Activated CD8-positive, alpha-beta memory T cell treated with anti-CD3 and anti-CD28 coated beads for 1 hour (primary cell): Measurements from ENCODE around the gene GRID2.
"Not testable (repeated sequence)": the region's sequence is repeated elsewhere in the genome, so short reads cannot be mapped to it uniquely, and the experiment has no call there.

Experiments used
- DNase-seq, 2 donors: peaks; one replicate each; pipeline ENCODE4 v3.0.0-alpha.2; 2020; ENCODE audit warnings: low read depth in 1 of 2; ENCODE audit errors: extremely low read depth in 1 of 2

The GRID2 gene

GRCh38 chr4:92433272-92433758 is 129.5 kb downstream of the GRID2 start:
- no peak for DNase-seq

DNA sequence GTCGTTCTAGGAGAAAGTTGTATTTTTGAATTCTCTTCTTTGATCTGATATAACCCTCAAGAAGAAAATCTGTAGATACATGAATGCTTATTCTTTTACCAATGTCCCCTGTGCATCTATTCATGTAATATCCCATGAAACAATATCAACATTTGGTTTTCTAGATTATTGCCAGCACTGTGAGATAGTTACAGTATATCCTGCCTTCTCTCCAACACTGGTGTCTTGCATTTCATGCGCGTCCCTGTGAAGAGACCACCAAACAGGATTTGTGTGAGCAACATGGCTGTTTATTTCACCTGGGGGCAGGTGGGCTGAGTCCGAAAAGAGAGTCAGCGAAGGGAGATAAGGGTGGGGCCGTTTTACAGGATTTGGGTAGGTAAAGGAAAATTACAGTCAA is 135.0 kb downstream of the GRID2 start:
- DNase-seq: not testable (repeated sequence)

GRCh38 chr4:92442131-92442530 is 138.4 kb downstream of the GRID2 start:
- not testable (repeated sequence) for DNase-seq

GRCh38 chr4:92444143-92444843 is 140.5 kb downstream of the GRID2 start:
- not testable (repeated sequence) for DNase-seq

DNA sequence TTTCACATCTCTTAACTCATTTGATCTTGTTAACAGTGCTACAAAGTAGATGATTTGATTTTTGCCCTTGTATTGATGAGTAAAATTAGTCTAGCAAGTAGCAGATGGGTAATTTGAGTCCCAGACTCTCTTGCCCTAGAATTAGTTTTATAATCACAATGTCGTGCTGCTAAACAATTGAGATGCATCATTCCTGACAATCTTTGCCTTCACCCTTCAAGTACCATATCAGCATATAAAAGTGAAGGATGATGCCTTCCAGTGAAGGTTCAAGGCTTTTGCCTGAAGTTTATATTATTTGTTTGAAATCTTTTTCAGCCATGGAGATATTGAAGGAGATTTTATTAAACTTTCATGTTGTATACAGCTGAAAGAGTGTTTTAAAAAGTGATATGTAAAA is 141.4 kb downstream of the GRID2 start:
- DNase-seq: no peak

- DNase-seq: no peak
These were observed 143.6 kb downstream of the GRID2 start for GRCh38 chr4:92447255-92447905.

GRCh38 chr4:92448176-92448575 is 144.4 kb downstream of the GRID2 start:
- DNase-seq: not testable (repeated sequence)

DNA sequence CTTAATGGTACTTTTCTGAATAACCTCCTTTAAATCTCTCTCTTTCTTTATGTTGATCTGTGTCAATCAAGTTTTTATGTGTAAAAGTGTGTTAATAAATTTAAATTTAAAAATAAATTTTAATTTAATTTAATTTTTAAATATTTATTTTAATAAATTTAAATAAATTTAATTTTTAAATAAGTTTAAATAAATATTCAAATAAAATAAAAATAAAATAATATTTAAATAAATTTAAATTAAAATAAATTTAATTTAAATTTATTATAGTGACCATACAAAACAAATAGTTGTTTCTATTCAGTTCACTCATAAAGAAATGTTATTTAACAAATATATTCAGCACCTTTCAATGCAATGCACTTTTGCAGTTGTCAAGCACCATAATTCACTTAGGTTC is 146.9 kb downstream of the GRID2 start:
- DNase-seq: no peak

DNA sequence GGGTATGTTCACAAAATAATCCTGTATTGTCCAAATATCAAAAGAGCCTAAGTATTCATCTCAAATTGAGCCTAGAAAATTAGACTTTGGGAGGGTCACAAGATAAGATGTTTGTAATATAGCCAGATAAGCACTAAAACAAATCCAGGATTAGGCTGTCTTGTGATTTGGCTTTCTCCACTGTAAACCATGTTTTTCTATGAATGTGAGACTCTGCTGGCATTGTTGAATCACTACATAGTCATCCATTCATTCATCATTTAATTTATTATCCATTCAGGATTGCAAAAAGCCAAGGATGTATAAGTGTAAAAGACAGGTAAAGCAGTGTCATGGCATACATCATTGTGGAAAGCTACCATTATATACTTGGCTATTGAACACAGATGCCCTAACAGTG is 148.0 kb downstream of the GRID2 start:
- DNase-seq: no peak

DNA sequence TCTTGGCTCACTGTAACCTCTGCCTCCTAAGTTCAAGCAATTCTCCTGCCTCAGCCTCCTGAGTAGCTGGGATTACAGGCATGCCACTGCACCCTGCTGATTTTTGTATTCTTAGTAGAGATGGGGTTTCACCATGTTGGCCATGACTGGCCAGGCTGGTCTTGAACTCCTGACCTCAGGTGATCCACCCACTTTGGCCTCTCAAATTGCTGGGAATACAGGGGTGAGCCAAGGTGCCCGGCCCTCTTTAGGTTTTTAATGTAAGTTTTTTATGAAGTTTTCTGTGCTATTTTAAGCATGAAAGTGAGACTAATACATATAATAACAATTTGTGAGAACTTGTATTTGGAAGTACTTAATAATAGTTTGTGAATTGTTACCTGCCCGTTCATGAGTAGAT is 148.6 kb downstream of the GRID2 start:
- DNase-seq: not testable (repeated sequence)

GRCh38 chr4:92455329-92455839 is 151.6 kb downstream of the GRID2 start:
- DNase-seq: no peak

DNA sequence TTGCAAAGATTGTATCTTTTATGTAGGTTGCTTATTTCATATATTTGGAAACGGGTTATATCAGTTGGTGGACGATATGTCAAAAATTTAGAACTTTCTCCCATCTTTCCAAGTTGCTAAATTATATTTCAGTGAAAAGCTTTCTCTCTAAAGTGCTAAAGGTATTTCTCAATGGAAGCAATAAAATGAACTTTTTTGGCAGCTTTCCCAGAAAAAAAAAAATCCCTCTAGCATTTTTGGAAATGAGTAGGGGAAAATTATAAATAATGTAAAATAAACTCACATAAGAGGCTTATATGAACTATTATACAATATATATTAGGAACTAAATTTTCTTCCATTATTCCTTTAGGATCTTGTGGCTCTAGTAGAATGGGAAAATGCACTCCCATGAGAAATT is 152.2 kb downstream of the GRID2 start:
- no peak for DNase-seq

GRCh38 chr4:92461732-92462131 is 158.0 kb downstream of the GRID2 start:
- DNase-seq: no peak

DNA sequence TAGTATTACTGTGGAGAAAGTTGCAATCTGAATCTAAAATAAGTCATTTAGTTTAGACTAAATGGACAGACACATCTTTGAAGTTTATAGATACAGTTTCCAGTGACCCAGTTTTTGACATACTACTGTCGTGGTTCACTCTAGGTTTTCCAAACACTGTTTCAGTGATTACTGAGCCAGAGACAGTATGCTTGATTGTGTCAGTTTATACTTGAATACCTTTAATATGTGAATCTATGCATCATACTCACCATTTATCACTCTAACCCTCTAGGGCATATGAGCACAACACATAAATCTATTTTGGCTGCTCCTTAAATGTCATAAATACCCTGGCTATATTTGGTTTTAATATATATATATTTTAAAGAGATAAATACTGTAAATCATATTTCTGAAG is 173.5 kb downstream of the GRID2 start:
- DNase-seq: no peak

- no peak for DNase-seq
These were observed 179.6 kb downstream of the GRID2 start for GRCh38 chr4:92483341-92483740.

DNA sequence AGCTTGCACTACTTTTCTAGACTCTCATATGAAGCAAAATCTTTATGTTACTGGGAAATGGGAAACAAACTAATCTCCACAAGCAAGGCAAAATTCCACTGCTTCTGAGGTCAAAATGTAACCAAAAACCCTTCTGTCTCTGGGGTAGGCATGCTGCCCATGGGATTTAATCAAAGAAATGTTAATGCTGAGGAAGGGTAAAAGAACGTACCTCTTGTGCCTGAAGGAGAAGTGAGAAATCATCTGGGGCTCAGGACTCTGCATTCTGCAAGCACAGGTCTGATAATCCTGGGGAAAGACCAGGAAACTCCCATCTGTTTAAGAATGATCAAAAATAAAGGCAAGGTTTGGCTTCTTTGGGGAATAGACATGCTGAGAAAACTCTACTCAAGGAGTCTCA is 184.7 kb downstream of the GRID2 start:
- no peak for DNase-seq

- no peak for DNase-seq
These were observed 193.4 kb downstream of the GRID2 start for GRCh38 chr4:92497141-92497540.

- no peak for DNase-seq
These were observed 197.7 kb downstream of the GRID2 start for GRCh38 chr4:92501456-92501855.

DNA sequence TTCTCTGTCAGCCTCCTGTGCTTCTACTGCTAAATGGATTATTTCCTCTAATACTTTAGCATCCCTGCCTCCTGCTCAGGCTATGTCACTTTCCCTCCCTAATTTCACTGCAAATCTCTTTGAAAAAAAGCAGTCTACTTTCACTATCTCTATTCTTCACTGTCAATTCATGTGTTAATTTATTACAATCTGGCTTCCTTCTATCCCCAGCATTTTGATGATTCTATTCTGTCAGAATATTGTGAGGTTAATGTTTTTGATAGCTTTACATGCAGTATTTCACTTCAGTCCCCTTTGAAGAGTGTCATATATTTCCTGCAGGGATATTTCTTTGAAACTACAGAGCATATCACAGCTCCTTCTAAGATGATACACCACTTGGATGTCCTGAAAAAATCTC is 203.2 kb downstream of the GRID2 start:
- no peak for DNase-seq

DNA sequence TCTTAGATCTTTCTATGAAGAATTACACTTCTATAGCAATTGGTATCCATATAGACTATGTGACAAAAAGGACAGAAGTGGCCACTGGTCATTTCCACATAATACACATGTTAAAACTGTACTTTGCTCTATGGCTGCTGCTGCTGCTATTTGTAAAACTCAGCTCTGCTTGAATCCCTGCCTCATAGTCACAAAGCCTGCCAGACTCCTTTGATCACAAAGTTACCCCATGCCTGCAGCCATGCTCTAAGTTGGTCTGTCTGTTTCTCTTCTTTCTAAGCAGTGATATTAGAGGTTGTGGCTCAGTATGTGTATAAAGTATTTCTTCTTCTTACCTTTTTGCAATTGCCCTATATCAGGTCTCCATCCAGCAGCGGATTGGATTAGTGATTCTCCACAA is 210.9 kb downstream of the GRID2 start:
- DNase-seq: no peak

GRCh38 chr4:92516450-92516849 is 212.7 kb downstream of the GRID2 start:
- no peak for DNase-seq

GRCh38 chr4:92519727-92520126 is 216.0 kb downstream of the GRID2 start:
- no peak for DNase-seq
